MM.1S (cell line): ENCODE results near the gene IQCF6.
"Not testable (repeated sequence)": the region's sequence is repeated elsewhere in the genome, so short reads cannot be mapped to it uniquely, and the experiment has no call there.

Experiments
- DNase-seq: peaks from one replicate; pipeline ENCODE4 v3.0.0-alpha.2; 2015
- H2AFZ ChIP-seq: fragments of 300-600 bp; sonication (generic); 2 replicates; pipeline ENCODE4 v1.6.0; 2016; ENCODE audit warnings: antibody characterized with exemption, low read length
- H3F3A ChIP-seq: fragments of 300-600 bp; sonication (generic); 2 replicates; pipeline ENCODE4 v1.6.1; 2016; ENCODE audit warnings: mild to moderate bottlenecking, antibody characterized with exemption, low read length, moderate library complexity, mixed read lengths; ENCODE audit not compliant: insufficient read depth
- H3K27ac ChIP-seq: fragments of 300-600 bp; sonication (generic); 2 replicates; pipeline ENCODE4 v1.5.1; 2016; ENCODE audit warnings: mild to moderate bottlenecking, low read length
- H3K27me3 ChIP-seq: fragments of 300-600 bp; sonication (generic); replicated peaks from 2 replicates; pipeline ENCODE4 v1.6.0; 2016; ENCODE audit warnings: low read length; ENCODE audit not compliant: insufficient read depth
- H3K36me3 ChIP-seq: fragments of 300-600 bp; sonication (generic); replicated peaks from 2 replicates; pipeline ENCODE4 v1.6.1; 2016; ENCODE audit warnings: mild to moderate bottlenecking, low read length, mixed read lengths; ENCODE audit not compliant: insufficient read depth
- H3K4me1 ChIP-seq: fragments of 300-600 bp; sonication (generic); 2 replicates; pipeline ENCODE4 v1.6.1; 2016; ENCODE audit warnings: low read length, mixed read lengths
- H3K4me2 ChIP-seq: fragments of 300-600 bp; sonication (generic); 2 replicates; pipeline ENCODE4 v1.6.0; 2016; ENCODE audit warnings: low read depth, low read length
- H3K4me3 ChIP-seq: fragments of 300-600 bp; sonication (generic); 2 replicates; pipeline ENCODE4 v1.5.1; 2016; ENCODE audit warnings: low read length, mixed read lengths
- H3K79me2 ChIP-seq: fragments of 300-600 bp; sonication (generic); 2 replicates; pipeline ENCODE4 v1.6.1; 2016; ENCODE audit warnings: mixed run types, low read length, mixed read lengths
- H3K9ac ChIP-seq: fragments of 300-600 bp; sonication (generic); 2 replicates; pipeline ENCODE4 v1.6.1; 2016; ENCODE audit warnings: low read length, mixed read lengths
- H3K9me2 ChIP-seq: fragments of 300-600 bp; sonication (generic); replicated peaks from 2 replicates; pipeline ENCODE4 v1.6.1; 2016; ENCODE audit warnings: mild to moderate bottlenecking, low read length, mixed read lengths; ENCODE audit not compliant: insufficient read depth
- H3K9me3 ChIP-seq: fragments of 300-600 bp; sonication (generic); replicated peaks from 2 replicates; pipeline ENCODE4 v1.6.1; 2016; ENCODE audit warnings: mild to moderate bottlenecking, low read length, mixed read lengths; ENCODE audit not compliant: insufficient read depth
- H4K20me1 ChIP-seq: fragments of 300-600 bp; sonication (generic); 2 replicates; pipeline ENCODE4 v1.6.1; 2016; ENCODE audit warnings: mild to moderate bottlenecking, low read length, moderate library complexity, mixed read lengths; ENCODE audit not compliant: insufficient read depth
- CTCF ChIP-seq: fragments of 300-600 bp; sonication (generic); IDR thresholded peaks from 2 replicates; pipeline ENCODE4 v1.5.1; 2016; ENCODE audit warnings: antibody characterized with exemption, low read length, mixed read lengths
- EZH2 ChIP-seq: fragments of 300-600 bp; sonication (generic); optimal IDR thresholded peaks from 2 replicates; pipeline ENCODE3; 2017; ENCODE audit warnings: low read depth, mild to moderate bottlenecking, antibody characterized with exemption, low read length, mixed read lengths
- EZH2phosphoT487 ChIP-seq: fragments of 300-600 bp; sonication (generic); IDR thresholded peaks from 2 replicates; pipeline ENCODE4 v1.6.1; 2018; ENCODE audit warnings: antibody characterized with exemption, low read length

IQCF6 gene

GRCh38 chr3:51773529-51774056 lies 5.4 kb downstream of the IQCF6 start:
- no peak overlapping the region for H3K27ac ChIP-seq
- H2AFZ ChIP-seq = no peak overlapping the region
- H3K4me2 ChIP-seq = no peak overlapping the region
- H3K4me3 ChIP-seq = no peak overlapping the region
- TF ChIP-seq EZH2 (no peak), EZH2phosphoT487 (no peak), CTCF (no peak)
- DNase-seq = no peak
- no peaks in the 10 kb centered on the region for H3K79me2 ChIP-seq
- no peaks in the 10 kb centered on the region for H3K9me3 ChIP-seq
- H3K9me2 ChIP-seq = no peaks in the 10 kb centered on the region
- H3K9ac ChIP-seq = no peak overlapping the region
- H4K20me1 ChIP-seq = no peaks in the 10 kb centered on the region
- no peaks in the 10 kb centered on the region for H3K36me3 ChIP-seq
- H3F3A ChIP-seq = no peaks in the 10 kb centered on the region
- no peaks in the 10 kb centered on the region for H3K27me3 ChIP-seq
- H3K4me1 ChIP-seq = no peaks in the 10 kb centered on the region

- Histone ChIP-seq H3K27ac (no peak overlapping the region), H3F3A (no peaks in the 10 kb centered on the region), H3K4me3 (no peak overlapping the region), H3K9ac (no peak overlapping the region), H3K9me2 (no peaks in the 10 kb centered on the region), H3K4me1 (no peaks in the 10 kb centered on the region), H3K4me2 (no peak overlapping the region), H3K9me3 (no peaks in the 10 kb centered on the region), H4K20me1 (no peaks in the 10 kb centered on the region), H3K79me2 (no peaks in the 10 kb centered on the region), H3K27me3 (no peaks in the 10 kb centered on the region), H2AFZ (no peak overlapping the region), H3K36me3 (no peaks in the 10 kb centered on the region)
- no peak for DNase-seq
- TF ChIP-seq CTCF = no peak
- TF ChIP-seq EZH2phosphoT487 = no peak
- no peak for TF ChIP-seq EZH2
These were observed 19.8 kb downstream of the IQCF6 start for GRCh38 chr3:51759203-51759602.

GRCh38 chr3:51753763-51754750 lies 25.0 kb downstream of the IQCF6 start:
- not testable (repeated sequence) for H3K4me2 ChIP-seq, H3K4me3 ChIP-seq, H3K9me3 ChIP-seq, H3K9me2 ChIP-seq, H3K9ac ChIP-seq, H2AFZ ChIP-seq, H3F3A ChIP-seq, H3K27ac ChIP-seq, H4K20me1 ChIP-seq, H3K36me3 ChIP-seq, H3K27me3 ChIP-seq, H3K79me2 ChIP-seq, DNase-seq
- H3K4me1 ChIP-seq = peaks cover 15% of the 10 kb centered on the region

- H3K4me1 ChIP-seq = peaks cover 15% of the 10 kb centered on the region
- no peak overlapping the region for H3K4me2 ChIP-seq
These were observed 27.8 kb downstream of the IQCF6 start for GRCh38 chr3:51751287-51751686.

More at GRCh38 chr3:51751287-51751686, 27.8 kb downstream of the IQCF6 start:
- no peaks in the 10 kb centered on the region for H3K79me2 ChIP-seq
- no peaks in the 10 kb centered on the region for H3K27me3 ChIP-seq
- no peaks in the 10 kb centered on the region for H4K20me1 ChIP-seq
- no peaks in the 10 kb centered on the region for H3K36me3 ChIP-seq
- DNase-seq = no peak
- no peak overlapping the region for H3K4me3 ChIP-seq
- H3K9me3 ChIP-seq = no peaks in the 10 kb centered on the region
- TF ChIP-seq EZH2phosphoT487 (no peak), EZH2 (no peak), CTCF (no peak)
- H2AFZ ChIP-seq = no peak overlapping the region
- H3K27ac ChIP-seq = no peak overlapping the region
- no peak overlapping the region for H3K9ac ChIP-seq
- no peaks in the 10 kb centered on the region for H3K9me2 ChIP-seq
- H3F3A ChIP-seq = no peaks in the 10 kb centered on the region
